Left lobe of liver (tissue), 2 donors: ENCODE results near the gene NPC2. TPM values are rescaled to one million over a fixed set of nuclear protein-coding genes. Genes with fewer than 3 reads are reported as not detected.

Source experiments
- ATAC-seq: fragments of 200-7000 bp; cut with Tn5 transposase; one replicate; pipeline ENCODE4 v1.9.1; 2020; ENCODE audit warnings: mild to moderate bottlenecking, moderate library complexity
- DNase-seq: peaks from one replicate; pipeline ENCODE4 v3.0.0-alpha.2; 2020; ENCODE audit warnings: low spot score
- total RNA-seq: library from RNA; stranded (reverse); gene quantifications from one replicate; pipeline ENCODE4 v1.2.1, GENCODE V29; 2021
- donor health status: DM: no; HTN: no; CAD: no; lungs with moderate emphysema.
- donor health status: DM: no; HTN: yes; CAD: no.

The NPC2 gene
- total RNA-seq, 1 donor from 2014 or later: 35.4 TPM

- no peak for ATAC-seq
- no peak for DNase-seq
Measured at GRCh38 chr14:74503938-74504335, 10.8 kb upstream of the NPC2 start.

- peak; percentile 42 for DNase-seq
- ATAC-seq: no peak
Measured at GRCh38 chr14:74503291-74503937, 10.3 kb upstream of the NPC2 start.

GRCh38 chr14:74502236-74503019 lies 9.3 kb upstream of the NPC2 start:
- DNase-seq (no peak), ATAC-seq (peak; percentile 50)

GRCh38 chr14:74501691-74502090 lies 8.6 kb upstream of the NPC2 start:
- DNase-seq (no peak), ATAC-seq (no peak)

DNA sequence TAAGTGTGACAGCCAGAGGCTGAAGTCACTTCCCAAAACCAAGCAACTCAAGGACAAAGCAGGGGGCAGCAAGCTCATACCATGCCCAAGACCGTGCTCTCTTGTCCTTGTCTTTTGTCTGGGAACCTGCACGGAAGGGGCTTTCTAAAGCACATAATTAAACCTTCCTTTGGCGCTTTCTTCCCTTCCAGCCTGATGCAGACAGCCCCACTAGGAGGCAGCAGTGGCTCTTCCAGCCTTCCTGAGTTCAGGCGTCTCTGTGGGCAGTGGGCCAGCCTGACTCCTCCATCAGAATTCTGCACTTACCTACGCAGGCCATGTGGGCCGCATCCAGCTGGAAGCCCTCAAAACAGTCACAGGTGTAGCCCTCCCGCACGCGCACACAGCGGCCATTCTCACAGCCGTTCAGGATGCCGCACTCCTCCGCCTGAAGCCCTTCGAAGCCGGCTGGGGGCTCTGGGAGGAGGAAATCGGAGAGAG lies 8.1 kb upstream of the NPC2 start:
- ATAC-seq: peak; percentile 63
- DNase-seq: no peak

GRCh38 chr14:74500417-74501134 lies 7.5 kb upstream of the NPC2 start:
- ATAC-seq: peak; percentile 7
- DNase-seq: no peak

GRCh38 chr14:74495356-74495755 lies 2.3 kb upstream of the NPC2 start:
- ATAC-seq: no peak

DNA sequence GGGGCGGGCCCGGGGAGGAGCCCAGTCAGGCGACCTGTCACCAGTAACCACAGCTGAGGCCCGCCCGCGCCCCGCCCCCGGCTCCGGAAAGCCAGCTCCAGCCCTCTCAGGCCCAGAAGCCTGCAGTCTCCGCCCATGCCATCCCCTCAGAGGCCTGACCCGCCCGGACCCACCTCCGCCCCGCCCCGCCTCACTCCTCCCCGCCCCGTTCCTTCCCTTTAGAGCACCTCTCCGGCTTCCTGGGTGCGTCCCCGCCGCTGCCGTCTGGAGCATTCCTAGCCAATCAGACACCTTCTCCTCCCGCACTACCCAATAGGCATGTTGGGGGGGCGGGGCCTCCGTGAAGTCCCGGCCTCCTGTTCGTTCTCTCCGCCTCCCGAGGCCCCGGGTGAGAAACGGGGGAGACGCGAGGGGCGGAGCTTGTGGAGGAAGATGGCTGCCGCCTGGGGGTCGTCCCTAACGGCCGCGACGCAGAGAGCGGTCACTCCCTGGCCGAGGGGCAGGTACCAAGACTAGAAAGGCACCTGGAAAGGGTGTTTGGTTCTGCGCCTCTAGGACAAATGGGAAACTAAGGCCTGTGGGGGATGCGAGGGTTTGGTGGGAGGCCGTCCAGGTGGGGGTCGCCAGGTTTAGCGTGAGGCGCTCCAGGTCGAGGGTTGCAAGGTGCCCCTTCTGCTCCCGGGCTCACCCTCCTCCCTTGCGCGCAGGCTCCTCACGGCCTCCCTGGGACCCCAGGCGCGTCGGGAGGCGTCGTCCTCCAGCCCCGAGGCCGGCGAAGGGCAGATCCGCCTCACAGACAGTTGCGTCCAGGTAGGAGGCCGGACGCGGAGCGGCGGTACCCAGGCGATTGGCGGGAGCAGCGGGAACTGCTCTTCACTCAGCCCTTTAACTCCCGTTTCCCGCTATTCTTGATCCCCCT lies 497 bp upstream of the NPC2 start, which contains the start of gene ISCA2:
Gene ISCA2 (plus strand): TSS at position 423 of the 919 bp plus-strand sequence. CDS start 10 bp downstream, at position 433.
- ATAC-seq: peak; percentile 92

More at GRCh38 chr14:74495356-74495755, 2.3 kb upstream of the NPC2 start:
- no peak for DNase-seq

DNA sequence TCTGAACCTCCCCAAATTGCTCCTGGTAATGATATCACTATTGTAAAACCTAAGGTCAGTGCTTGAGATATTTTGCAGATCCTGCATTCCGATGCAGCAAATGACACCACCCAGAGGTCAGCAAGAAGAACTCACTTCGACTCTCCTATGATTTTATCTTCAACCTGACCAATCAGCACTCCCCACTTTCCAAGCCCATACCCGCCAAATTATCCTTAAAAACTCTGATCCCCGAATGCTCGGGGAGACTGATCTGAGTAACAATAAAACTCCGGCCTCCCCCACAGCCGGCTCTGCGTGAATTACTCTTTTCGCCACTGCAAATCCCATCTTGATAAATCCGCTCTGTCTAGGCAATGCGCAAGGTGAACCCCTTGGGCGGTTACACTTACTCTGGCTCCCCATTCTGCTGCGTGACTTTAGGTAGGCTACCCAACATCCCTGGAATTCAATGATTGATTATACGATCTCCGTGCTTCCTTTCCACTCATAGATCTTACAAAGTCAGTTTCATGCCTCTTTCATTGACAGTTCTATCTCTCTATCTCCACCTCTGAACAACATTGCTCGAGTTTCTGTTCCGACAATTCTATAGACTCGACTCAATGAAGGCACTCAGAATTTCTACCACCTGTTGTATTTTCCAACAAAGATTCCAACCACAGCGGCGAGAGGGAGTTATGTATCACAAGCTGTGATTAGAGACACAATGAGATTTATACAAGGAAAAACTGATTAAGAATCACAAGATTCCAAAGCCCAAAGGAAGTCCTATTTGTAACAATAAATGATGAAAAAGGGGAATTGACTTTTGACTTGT lies 939 bp downstream of the NPC2 start:
- ATAC-seq: no peak
- DNase-seq: no peak

More for the DNA sequence above, 497 bp upstream of the NPC2 start, which contains the start of gene ISCA2:
- peak; percentile 100 for DNase-seq

DNA sequence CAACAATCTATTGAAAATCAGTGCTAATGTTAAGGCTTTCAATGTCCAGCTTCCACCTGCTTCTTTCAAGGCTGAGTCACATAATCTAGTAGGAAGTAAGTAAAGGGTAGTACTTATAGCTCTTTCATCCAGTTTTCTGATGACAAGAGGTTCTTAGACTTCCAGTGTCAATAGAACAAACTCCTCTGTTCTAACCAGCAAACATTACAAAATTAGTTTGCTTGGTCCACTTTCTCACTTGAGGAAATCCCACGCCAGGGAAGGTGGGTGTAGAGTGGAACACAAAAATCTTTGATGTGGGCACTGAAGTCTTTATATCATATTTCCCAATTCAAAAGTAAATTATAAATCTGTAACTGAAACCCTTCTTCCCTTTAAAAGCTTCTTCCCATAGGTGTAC lies 2.6 kb downstream of the NPC2 start:
- DNase-seq (no peak), ATAC-seq (no peak)

- ATAC-seq (no peak), DNase-seq (no peak)
Measured at GRCh38 chr14:74488786-74489397, 4.2 kb downstream of the NPC2 start.

- DNase-seq: no peak
- no peak for ATAC-seq
Measured at GRCh38 chr14:74486164-74486563, 6.9 kb downstream of the NPC2 start.

GRCh38 chr14:74483321-74483720 lies 9.8 kb downstream of the NPC2 start:
- ATAC-seq (no peak), DNase-seq (no peak)

DNA sequence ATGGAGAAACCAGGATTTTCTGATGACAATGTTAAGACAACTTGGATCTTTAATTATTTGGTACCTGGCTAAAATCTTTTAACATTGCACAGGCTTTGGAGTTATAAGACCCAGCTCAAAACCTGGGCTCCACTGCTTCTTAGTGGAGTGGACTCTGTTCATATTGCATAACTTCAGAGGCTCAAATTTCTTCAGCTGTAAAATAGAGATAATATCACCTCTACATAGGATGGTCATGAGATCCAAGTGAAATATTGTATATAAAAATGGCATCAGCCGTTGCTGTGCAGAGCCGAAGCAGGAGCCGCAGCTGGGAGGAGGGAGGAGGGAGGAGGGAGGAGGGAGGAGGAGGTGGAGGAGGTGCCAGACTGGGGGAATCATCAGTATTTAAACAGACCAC lies 10.5 kb downstream of the NPC2 start:
- no peak for ATAC-seq

DNA sequence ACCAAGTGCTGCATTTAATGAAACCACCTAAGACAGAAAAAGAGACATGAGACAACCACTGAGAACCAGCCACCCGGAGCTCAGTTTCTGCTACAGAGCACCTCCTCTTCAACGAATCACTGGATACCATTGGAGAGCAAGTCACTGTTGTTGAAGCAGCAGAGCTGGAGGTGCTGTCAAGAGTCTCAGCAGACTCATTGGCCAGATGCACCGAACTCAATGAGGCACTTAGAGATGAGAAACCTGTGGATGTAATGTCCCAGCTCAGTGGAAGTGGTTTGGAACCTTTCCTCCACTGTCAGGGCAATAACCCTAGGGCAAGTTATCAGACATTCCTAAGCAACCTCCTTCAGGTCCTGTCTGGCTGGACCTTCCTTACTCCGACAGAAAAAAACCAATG lies 13.1 kb downstream of the NPC2 start:
- no peak for DNase-seq

More for the DNA sequence above, 10.5 kb downstream of the NPC2 start:
- DNase-seq: no peak

GRCh38 chr14:74478996-74479635 lies 14.0 kb downstream of the NPC2 start:
- ATAC-seq (peak; percentile 86), DNase-seq (no peak)

More for the DNA sequence above, 13.1 kb downstream of the NPC2 start:
- ATAC-seq: no peak

GRCh38 chr14:74476607-74477006 lies 16.5 kb downstream of the NPC2 start:
- ATAC-seq (no peak), DNase-seq (no peak)

DNA sequence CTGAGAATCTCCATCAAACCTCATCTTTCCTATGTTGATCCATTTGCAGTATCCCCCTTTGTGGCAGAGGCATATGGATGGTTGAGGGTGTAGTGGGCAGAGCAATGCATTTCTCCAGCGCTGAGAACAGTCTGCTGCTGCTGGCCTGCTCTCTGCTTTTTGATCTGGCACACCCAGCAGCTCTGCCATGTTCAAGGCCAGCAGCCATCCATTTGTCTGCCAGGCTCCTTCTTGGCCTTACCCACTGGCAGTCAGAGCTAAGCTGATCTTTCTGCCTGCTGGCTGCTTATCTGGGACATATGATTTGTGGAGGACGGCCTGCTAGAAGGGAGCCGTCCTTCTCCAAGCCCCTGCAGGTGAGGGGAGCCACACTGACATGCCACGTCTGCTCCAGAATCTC lies 17.0 kb downstream of the NPC2 start:
- DNase-seq (no peak), ATAC-seq (no peak)
